Spleen (tissue), 11 donors: ENCODE data around the gene ATP11C. TPM values are rescaled to one million over a fixed set of nuclear protein-coding genes. Genes with fewer than 3 reads are reported as not detected.

Experiments used
- DNase-seq: peaks from one replicate; pipeline ENCODE4 v3.0.0-alpha.2; 2020
- H3K27ac ChIP-seq, 8 donors: fragments of 200-600 bp; sonication (generic) in 7 of 8; 1 replicate in 4 of 8; 2 replicates in 4 of 8; pipeline versions ENCODE4 v1.5.0 to v1.8.0; 2016 to 2021; ENCODE audit warnings: inconsistent platforms in 4 of 8, mild to moderate bottlenecking in 4 of 8, moderate library complexity in 1 of 8
- H3K27me3 ChIP-seq, 7 donors: fragments of 200-600 bp; sonication (generic) in 6 of 7; replicated peaks in 1 of 7; 1 replicate in 4 of 7; 2 replicates in 3 of 7; pipeline versions ENCODE4 v1.5.0 to v1.8.0; 2016 to 2021; ENCODE audit warnings: inconsistent platforms in 3 of 7, mild to moderate bottlenecking in 1 of 7
- H3K36me3 ChIP-seq, 6 donors: fragments of 200-600 bp; sonication (generic) in 5 of 6; 1 replicate in 4 of 6; 2 replicates in 2 of 6; pipeline versions ENCODE4 v1.5.0 to v1.8.0; 2016 to 2021; ENCODE audit warnings: inconsistent platforms in 2 of 6
- H3K4me1 ChIP-seq, 6 donors: fragments of 200-600 bp; sonication (generic) in 5 of 6; 1 replicate in 3 of 6; 2 replicates in 3 of 6; pipeline versions ENCODE4 v1.5.0 to v1.8.0; 2016 to 2021; ENCODE audit warnings: inconsistent platforms in 3 of 6
- H3K4me3 ChIP-seq, 8 donors: fragments of 200-600 bp; sonication (generic) in 7 of 8; 1 replicate in 4 of 8; 2 replicates in 4 of 8; pipeline versions ENCODE4 v1.5.0 to v1.8.0; 2016 to 2021; ENCODE audit warnings: inconsistent platforms in 4 of 8, mild to moderate bottlenecking in 4 of 8, moderate library complexity in 2 of 8
- H3K9me3 ChIP-seq, 8 donors: fragments of 200-600 bp; sonication (generic) in 7 of 8; 1 replicate in 4 of 8; 2 replicates in 4 of 8; pipeline versions ENCODE4 v1.5.0 to v1.8.0; 2016 to 2021; ENCODE audit warnings: inconsistent platforms in 4 of 8
- CTCF ChIP-seq, 11 experiments: fragments of 200-600 bp in 7 of 11; fragments of 450-650 bp in 4 of 11; sonication (generic) in 4 of 11; IDR thresholded peaks in 8 of 11; conservative IDR thresholded peaks in 3 of 11; 1 replicate in 7 of 11; 2 replicates in 4 of 11; pipeline versions ENCODE4 v1.4.0 to v1.8.0; 2016 to 2021; ENCODE audit warnings: antibody characterized with exemption in 11 of 11, inconsistent platforms in 4 of 11, mild to moderate bottlenecking in 1 of 11
- POLR2A ChIP-seq, 3 donors: fragments of 450-650 bp; IDR thresholded peaks; one replicate each; pipeline ENCODE4 v1.5.1; 2017; ENCODE audit warnings: antibody characterized with exemption in 3 of 3, mild to moderate bottlenecking in 1 of 3
- POLR2AphosphoS5 ChIP-seq, 3 donors: sonication (generic); formaldehyde crosslinking; IDR thresholded peaks; one replicate each; pipeline ENCODE4 v1.5.1; 2017; ENCODE audit warnings: antibody characterized with exemption in 3 of 3
- WGBS, 5 donors: extraction: QIAGEN DNeasy Blood & Tissue Kit in 3 of 5; methylation state at CpG; one replicate each; pipeline versions ENCODE4 v1.1.5 to v1.1.7; 2013 to 2018; 5-methylcytosine and 5-hydroxymethylcytosine counted together
- intact Hi-C: fragments of 100-400 bp; cut with DNase I; formaldehyde crosslinking; loops from one replicate; pipeline ENCODE4 v1.15.0; 2023; ENCODE audit warnings: low total_unique reads
- polyA plus RNA-seq, 3 donors: library from polyadenylated mRNA; stranded (reverse); fragments of 200-250 nt; gene quantifications; one replicate each; pipeline ENCODE4 v1.2.1, GENCODE V29; 2013
- total RNA-seq, 7 donors: library from RNA; depleted of rRNA in 3 of 7; stranded (reverse); fragments of >200 nt in 3 of 7; fragmentation: NEBNext Ultra II Directional in 4 of 7; extraction: Animal tissue kit (Norgen Biotek cat#: 25700) in 4 of 7; gene quantifications; one replicate each; pipeline versions ENCODE4 v1.1.0 to v1.2.1, GENCODE V29; 2016 to 2021
- donor health status: healthy with polysubstance abuse.
- donor health status: DM: no; HTN: no; CAD: no; lungs with moderate emphysema.
- donor health status: DM: no; HTN: no; CAD: no.
- donor health status: Bipolar disorder and iron deficiency.
- donor health status: healthy.
- donor health status: DM: no; HTN: no; CAD: no.
- donor health status: DM: yes; HTN: yes; CAD: no.

ATP11C gene
- total and polyA plus RNA-seq, 10 donors: 6.0 to 52.2 (median 28.8) TPM

GRCh38 chrX:139826065-139827044 lies 106.5 kb downstream of the ATP11C start:
- Histone ChIP-seq H3K27me3 (no peaks in the 10 kb centered on the region), H3K9me3 (no peaks in the 10 kb centered on the region), H3K36me3 (peaks cover 0 to 8% (median 0%) of the 10 kb centered on the region in 6 donors), H3K4me1 (peaks cover 0 to 27% (median 11%) of the 10 kb centered on the region in 6 donors), H3K27ac (peak overlapping the region in 1 of 8 donors; percentile 0), H3K4me3 (no peak overlapping the region)
- WGBS, 5 donors: 48 to 67% (median 56%) methylated on average over 8 of the region's 8 CpGs
- DNase-seq: no peak
- no peak for TF ChIP-seq POLR2A (IDR thresholded peaks at IDR 0.05)
- TF ChIP-seq CTCF (IDR thresholded peaks at IDR 0.05 in 8 of 11, conservative IDR thresholded peaks at IDR 0.05 in 3 of 11): no peak
- no peak for TF ChIP-seq POLR2AphosphoS5 (IDR thresholded peaks at IDR 0.05)
- intact Hi-C loops: no loop called here

GRCh38 chrX:139825618-139826017 lies 107.2 kb downstream of the ATP11C start:
- H3K36me3 ChIP-seq: peaks cover 0 to 8% (median 0%) of the 10 kb centered on the region in 6 donors
- 64 to 88% (median 70%) methylated on average over 3 of the region's 3 CpGs for WGBS, 5 donors
- intact Hi-C loops: no loop called here
- no peak for TF ChIP-seq POLR2A (IDR thresholded peaks at IDR 0.05)
- TF ChIP-seq POLR2AphosphoS5 (IDR thresholded peaks at IDR 0.05): no peak
- TF ChIP-seq CTCF (IDR thresholded peaks at IDR 0.05 in 8 of 11, conservative IDR thresholded peaks at IDR 0.05 in 3 of 11): no peak
- no peak for DNase-seq
- no peaks in the 10 kb centered on the region for H3K9me3 ChIP-seq
- H3K4me1 ChIP-seq: peaks cover 0 to 20% (median 7%) of the 10 kb centered on the region in 6 donors
- no peak overlapping the region for H3K4me3 ChIP-seq
- H3K27me3 ChIP-seq: no peaks in the 10 kb centered on the region
- H3K27ac ChIP-seq: peak overlapping the region in 2 of 8 donors; percentile 0 to 35

DNA sequence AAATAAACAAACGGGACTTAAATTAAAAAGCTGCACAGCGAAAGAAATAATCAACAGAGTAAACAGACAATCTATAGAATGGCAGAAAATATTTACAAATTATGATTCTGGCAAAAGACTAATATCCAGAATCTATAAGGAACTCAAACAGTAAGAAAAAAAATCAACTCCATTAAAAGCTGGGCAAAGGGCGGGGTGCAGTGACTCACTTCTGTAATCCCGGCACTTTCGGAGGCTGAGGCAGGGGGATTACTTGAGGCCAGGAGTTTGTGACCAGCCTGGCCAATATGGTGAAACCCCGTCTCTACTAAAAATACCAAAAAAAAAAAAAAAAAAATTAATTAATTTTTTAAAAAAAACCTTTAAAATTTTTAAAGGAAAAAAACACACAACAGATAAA lies 109.0 kb downstream of the ATP11C start:
- Histone ChIP-seq H3K27me3 (no peaks in the 10 kb centered on the region), H3K4me1 (peaks cover 0 to 16% (median 6%) of the 10 kb centered on the region in 6 donors), H3K27ac (no peak overlapping the region), H3K9me3 (no peaks in the 10 kb centered on the region), H3K36me3 (peaks cover 0 to 8% (median 0%) of the 10 kb centered on the region in 6 donors), H3K4me3 (no peak overlapping the region)
- 84 to 90% (median 88%) methylated on average over 6 of the region's 6 CpGs for WGBS, 5 donors
- no peak for DNase-seq
- intact Hi-C loops: no loop called here
- TF ChIP-seq CTCF (IDR thresholded peaks at IDR 0.05 in 8 of 11, conservative IDR thresholded peaks at IDR 0.05 in 3 of 11) (no peak), POLR2A (IDR thresholded peaks at IDR 0.05) (no peak), POLR2AphosphoS5 (IDR thresholded peaks at IDR 0.05) (no peak)

GRCh38 chrX:139820358-139820984 lies 112.4 kb downstream of the ATP11C start:
- H3K27ac ChIP-seq: no peak overlapping the region

More at GRCh38 chrX:139820358-139820984, 112.4 kb downstream of the ATP11C start:
- intact Hi-C loops: no loop called here
- peaks cover 0 to 9% (median 0%) of the 10 kb centered on the region in 6 donors for H3K4me1 ChIP-seq
- no peaks in the 10 kb centered on the region for H3K27me3 ChIP-seq
- no peak for DNase-seq
- peaks cover 0 to 15% (median 0%) of the 10 kb centered on the region in 6 donors for H3K36me3 ChIP-seq
- H3K9me3 ChIP-seq: no peaks in the 10 kb centered on the region
- TF ChIP-seq POLR2AphosphoS5 (IDR thresholded peaks at IDR 0.05): no peak
- no peak for TF ChIP-seq POLR2A (IDR thresholded peaks at IDR 0.05)
- no peak for TF ChIP-seq CTCF (IDR thresholded peaks at IDR 0.05 in 8 of 11, conservative IDR thresholded peaks at IDR 0.05 in 3 of 11)
- 84 to 99% (median 94%) methylated on average over 7 of the region's 7 CpGs for WGBS, 5 donors
- H3K4me3 ChIP-seq: no peak overlapping the region
